ENCODE measurements around the gene RPIA.
"Not testable (repeated sequence)": the region's sequence is repeated elsewhere in the genome, so short reads cannot be mapped to it uniquely, and the experiment has no call there.

The RPIA gene

GRCh38 chr2:88755836-88756235, 64.4 kb downstream of the RPIA start:
- Histone ChIP-seq H2AFZ (ENCODE audit: low read length) (no peak overlapping the region), H3K4me1 (ENCODE audit: low read length) (peaks cover 59% of the 10 kb centered on the region), H3K4me2 (ENCODE audit: low read depth, low read length) (no peak overlapping the region), H3K9me3 (replicated peaks; ENCODE audit: insufficient read depth, low read length) (no peaks in the 10 kb centered on the region), H3F3A (ENCODE audit: insufficient read depth, low read length) (peaks cover 51% of the 10 kb centered on the region), H3K27me3 (replicated peaks; ENCODE audit: insufficient read depth, low read length) (no peaks in the 10 kb centered on the region), H3K27ac (ENCODE audit: low read length) (peak overlapping the region; percentile 98), H3K36me3 (replicated peaks; ENCODE audit: insufficient read depth, low read length) (no peaks in the 10 kb centered on the region), H4K20me1 (ENCODE audit: insufficient read depth, low read length) (no peaks in the 10 kb centered on the region), H3K79me2 (ENCODE audit: low read length) (no peaks in the 10 kb centered on the region; the same call in 1 of the 2 replicates), H3K9me2 (replicated peaks; ENCODE audit: insufficient read depth, low read length) (no peaks in the 10 kb centered on the region), H3K4me3 (ENCODE audit: low read length) (no peak overlapping the region), H3K9ac (ENCODE audit: low read length) (peak overlapping the region; percentile 94; the same call in 1 of the 2 replicates)
- DNase-seq = no peak
- TF ChIP-seq CTCF (IDR thresholded peaks at IDR 0.05; ENCODE audit: low read length) = peak; percentile 23
- no peak for TF ChIP-seq EZH2phosphoT487 (IDR thresholded peaks at IDR 0.05; ENCODE audit: low read length)

GRCh38 chr2:88757025-88757424, 65.6 kb downstream of the RPIA start:
- Histone ChIP-seq H3K9me2 (replicated peaks; ENCODE audit: insufficient read depth, low read length) (no peaks in the 10 kb centered on the region), H2AFZ (ENCODE audit: low read length) (no peak overlapping the region), H3K4me2 (ENCODE audit: low read depth, low read length) (no peak overlapping the region), H3K4me1 (ENCODE audit: low read length) (peaks cover 58% of the 10 kb centered on the region), H3K36me3 (replicated peaks; ENCODE audit: insufficient read depth, low read length) (no peaks in the 10 kb centered on the region), H3K9me3 (replicated peaks; ENCODE audit: insufficient read depth, low read length) (no peaks in the 10 kb centered on the region), H3K4me3 (ENCODE audit: low read length) (no peak overlapping the region), H3F3A (ENCODE audit: insufficient read depth, low read length) (peaks cover 39% of the 10 kb centered on the region), H3K79me2 (ENCODE audit: low read length) (no peaks in the 10 kb centered on the region; the same call in 1 of the 2 replicates), H4K20me1 (ENCODE audit: insufficient read depth, low read length) (no peaks in the 10 kb centered on the region), H3K27ac (ENCODE audit: low read length) (no peak overlapping the region), H3K27me3 (replicated peaks; ENCODE audit: insufficient read depth, low read length) (no peaks in the 10 kb centered on the region), H3K9ac (ENCODE audit: low read length) (no peak overlapping the region)
- no peak for DNase-seq
- TF ChIP-seq EZH2 (optimal IDR thresholded peaks at IDR 0.05; ENCODE audit: low read depth, low read length) (no peak), CTCF (IDR thresholded peaks at IDR 0.05; ENCODE audit: low read length) (no peak), EZH2phosphoT487 (IDR thresholded peaks at IDR 0.05; ENCODE audit: low read length) (no peak)

GRCh38 chr2:88758702-88759101, 67.2 kb downstream of the RPIA start:
- not testable (repeated sequence) for H3K9me3 ChIP-seq (replicated peaks; ENCODE audit: insufficient read depth, low read length); H3K79me2 ChIP-seq (ENCODE audit: low read length); H3K4me2 ChIP-seq (ENCODE audit: low read depth, low read length); H3K36me3 ChIP-seq (replicated peaks; ENCODE audit: insufficient read depth, low read length); H3K9ac ChIP-seq (ENCODE audit: low read length); H3K9me2 ChIP-seq (replicated peaks; ENCODE audit: insufficient read depth, low read length); H4K20me1 ChIP-seq (ENCODE audit: insufficient read depth, low read length); DNase-seq; H2AFZ ChIP-seq (ENCODE audit: low read length); H3K4me3 ChIP-seq (ENCODE audit: low read length); H3K27me3 ChIP-seq (replicated peaks; ENCODE audit: insufficient read depth, low read length); H3K27ac ChIP-seq (ENCODE audit: low read length)
- H3F3A ChIP-seq (ENCODE audit: insufficient read depth, low read length) = peaks cover 22% of the 10 kb centered on the region
- H3K4me1 ChIP-seq (ENCODE audit: low read length) = peaks cover 41% of the 10 kb centered on the region

- H2AFZ ChIP-seq (ENCODE audit: low read length) = 0 out of 2 replicates have a peak overlapping the region, but pooled peaks have one; percentile 1
- peaks cover 3% of the 10 kb centered on the region; the same call in 1 of the 2 replicates for H3F3A ChIP-seq (ENCODE audit: insufficient read depth, low read length)
- H3K4me3 ChIP-seq (ENCODE audit: low read length) = no peak overlapping the region
- peak overlapping the region; percentile 7; the same call in 1 of the 2 replicates for H3K9ac ChIP-seq (ENCODE audit: low read length)
- 0 out of 2 replicates have a peak, but pooled peaks cover 2% of the 10 kb centered on the region for H3K79me2 ChIP-seq (ENCODE audit: low read length)
- H3K9me2 ChIP-seq (replicated peaks; ENCODE audit: insufficient read depth, low read length) = no peaks in the 10 kb centered on the region
- H3K27ac ChIP-seq (ENCODE audit: low read length) = peak overlapping the region; percentile 24; the same call in 1 of the 2 replicates
- H3K4me2 ChIP-seq (ENCODE audit: low read depth, low read length) = peak overlapping the region; percentile 30; the same call in 1 of the 2 replicates
- H3K27me3 ChIP-seq (replicated peaks; ENCODE audit: insufficient read depth, low read length) = no peaks in the 10 kb centered on the region
- peak; percentile 78 for DNase-seq
- no peaks in the 10 kb centered on the region for H4K20me1 ChIP-seq (ENCODE audit: insufficient read depth, low read length)
- H3K9me3 ChIP-seq (replicated peaks; ENCODE audit: insufficient read depth, low read length) = no peaks in the 10 kb centered on the region
- no peaks in the 10 kb centered on the region for H3K36me3 ChIP-seq (replicated peaks; ENCODE audit: insufficient read depth, low read length)
- no peak for TF ChIP-seq EZH2phosphoT487 (IDR thresholded peaks at IDR 0.05; ENCODE audit: low read length)
- TF ChIP-seq EZH2 (optimal IDR thresholded peaks at IDR 0.05; ENCODE audit: low read depth, low read length) = no peak
- TF ChIP-seq CTCF (IDR thresholded peaks at IDR 0.05; ENCODE audit: low read length) = peak; percentile 66
- H3K4me1 ChIP-seq (ENCODE audit: low read length) = peaks cover 19% of the 10 kb centered on the region
Measured at GRCh38 chr2:88760819-88761598, 69.5 kb downstream of the RPIA start.

Data from MM.1S (cell line).